Neural progenitor cell (in vitro differentiated cells): ENCODE results near the gene MACROD1. TPM values are rescaled to one million over a fixed set of nuclear protein-coding genes. Genes with fewer than 3 reads are reported as not detected.

Experiments
- DNase-seq: peaks from one replicate; pipeline ENCODE4 v3.0.0-alpha.2; 2016; ENCODE audit warnings: low spot score
- H2AFZ ChIP-seq: fragments of 200-600 bp; sonication (generic); replicated peaks from 2 replicates; pipeline ENCODE4 v1.6.1; 2016; ENCODE audit warnings: antibody characterized with exemption
- H3F3A ChIP-seq: fragments of 200-600 bp; sonication (generic); 2 replicates; pipeline ENCODE4 v1.6.1; 2016; ENCODE audit warnings: antibody characterized with exemption, low read depth
- H3K27ac ChIP-seq: fragments of 200-600 bp; sonication (generic); 2 replicates; pipeline ENCODE4 v1.5.1; 2016; ENCODE audit warnings: mild to moderate bottlenecking
- H3K27me3 ChIP-seq: fragments of 200-600 bp; sonication (generic); 2 replicates; pipeline ENCODE4 v1.6.1; 2016; ENCODE audit warnings: mild to moderate bottlenecking, moderate library complexity
- H3K36me3 ChIP-seq: fragments of 200-600 bp; sonication (generic); 2 replicates; pipeline ENCODE4 v1.5.1; 2016
- H3K4me1 ChIP-seq: fragments of 200-600 bp; sonication (generic); 2 replicates; pipeline ENCODE4 v1.6.1; 2016; ENCODE audit warnings: mixed run types
- H3K4me2 ChIP-seq: fragments of 200-600 bp; sonication (generic); 2 replicates; pipeline ENCODE4 v1.6.1; 2016
- H3K4me3 ChIP-seq: fragments of 200-600 bp; sonication (generic); 2 replicates; pipeline ENCODE4 v1.5.1; 2016
- H3K79me2 ChIP-seq: fragments of 200-600 bp; sonication (generic); 2 replicates; pipeline ENCODE4 v1.6.1; 2016; ENCODE audit warnings: low read depth
- H3K9ac ChIP-seq: fragments of 200-600 bp; sonication (generic); 2 replicates; pipeline ENCODE4 v1.6.1; 2016
- H3K9me3 ChIP-seq: fragments of 200-600 bp; sonication (generic); 2 replicates; pipeline ENCODE4 v1.5.1; 2016; ENCODE audit warnings: low read depth
- H4K20me1 ChIP-seq: fragments of 200-600 bp; sonication (generic); 2 replicates; pipeline ENCODE4 v1.6.1; 2016; ENCODE audit warnings: low read depth
- H3K27ac Mint-ChIP-seq: 3 replicates; pipeline ENCODE4 v1.8.0; 2021; ENCODE audit warnings: mixed read lengths
- H3K27me3 Mint-ChIP-seq: 2 replicates; pipeline ENCODE4 v1.8.0; 2022; ENCODE audit warnings: low read depth, mild to moderate bottlenecking, inconsistent platforms, moderate library complexity, mixed read lengths; ENCODE audit not compliant: insufficient read depth
- H3K36me3 Mint-ChIP-seq: 3 replicates; pipeline ENCODE4 v1.8.0; 2021; ENCODE audit warnings: mixed read lengths
- H3K4me1 Mint-ChIP-seq: 3 replicates; pipeline ENCODE4 v1.8.0; 2021; ENCODE audit warnings: mixed read lengths
- H3K4me3 Mint-ChIP-seq: 3 replicates; pipeline ENCODE4 v1.8.0; 2021; ENCODE audit warnings: mild to moderate bottlenecking, moderate library complexity, mixed read lengths
- H3K9me3 Mint-ChIP-seq: 3 replicates; pipeline ENCODE4 v1.8.0; 2020; ENCODE audit warnings: mixed read lengths
- CTCF ChIP-seq: fragments of 200-600 bp; sonication (generic); IDR thresholded peaks from 2 replicates; pipeline ENCODE4 v1.5.1; 2017; ENCODE audit warnings: antibody characterized with exemption, mild to moderate bottlenecking
- EZH2 ChIP-seq: fragments of 200-600 bp; sonication (generic); IDR thresholded peaks from 2 replicates; pipeline ENCODE4 v1.6.1; 2017; ENCODE audit warnings: antibody characterized with exemption, mild to moderate bottlenecking, moderate library complexity
- EZH2phosphoT487 ChIP-seq: fragments of 200-600 bp; sonication (generic); IDR thresholded peaks from 2 replicates; pipeline ENCODE4 v1.6.1; 2017; ENCODE audit warnings: antibody characterized with exemption
- total RNA-seq: library from RNA; depleted of rRNA; stranded (reverse); fragments of >200 nt; gene quantifications from 2 replicates; pipeline ENCODE4 v1.2.3, GENCODE V29; 2015; ENCODE audit warnings: low replicate concordance

MACROD1 gene
- total RNA-seq, 1 donor from 2014 or later: 11.9 TPM

- Histone ChIP-seq H4K20me1 (peaks cover 34% of the 10 kb centered on the region), H3F3A (peaks cover 28% of the 10 kb centered on the region), H3K4me2 (no peak overlapping the region), H3K36me3 (no peaks in the 10 kb centered on the region), H3K27ac (no peak overlapping the region), H3K4me1 (peaks cover 8% of the 10 kb centered on the region), H3K27me3 (no peaks in the 10 kb centered on the region), H3K9me3 (no peaks in the 10 kb centered on the region), H3K9ac (no peak overlapping the region), H2AFZ (no peak overlapping the region), H3K4me3 (no peak overlapping the region), H3K79me2 (no peaks in the 10 kb centered on the region)
- Mint-ChIP-seq H3K27ac (no peak overlapping the region), H3K4me1 (peaks cover 16% of the 10 kb centered on the region), H3K9me3 (no peaks in the 10 kb centered on the region), H3K36me3 (peaks cover 17% of the 10 kb centered on the region), H3K27me3 (peaks cover 8% of the 10 kb centered on the region), H3K4me3 (no peak overlapping the region)
- TF ChIP-seq EZH2 (no peak), CTCF (no peak), EZH2phosphoT487 (no peak)
- DNase-seq: peak; percentile 2
These were observed 41.6 kb upstream of the MACROD1 start for GRCh38 chr11:64207256-64208085.

DNA sequence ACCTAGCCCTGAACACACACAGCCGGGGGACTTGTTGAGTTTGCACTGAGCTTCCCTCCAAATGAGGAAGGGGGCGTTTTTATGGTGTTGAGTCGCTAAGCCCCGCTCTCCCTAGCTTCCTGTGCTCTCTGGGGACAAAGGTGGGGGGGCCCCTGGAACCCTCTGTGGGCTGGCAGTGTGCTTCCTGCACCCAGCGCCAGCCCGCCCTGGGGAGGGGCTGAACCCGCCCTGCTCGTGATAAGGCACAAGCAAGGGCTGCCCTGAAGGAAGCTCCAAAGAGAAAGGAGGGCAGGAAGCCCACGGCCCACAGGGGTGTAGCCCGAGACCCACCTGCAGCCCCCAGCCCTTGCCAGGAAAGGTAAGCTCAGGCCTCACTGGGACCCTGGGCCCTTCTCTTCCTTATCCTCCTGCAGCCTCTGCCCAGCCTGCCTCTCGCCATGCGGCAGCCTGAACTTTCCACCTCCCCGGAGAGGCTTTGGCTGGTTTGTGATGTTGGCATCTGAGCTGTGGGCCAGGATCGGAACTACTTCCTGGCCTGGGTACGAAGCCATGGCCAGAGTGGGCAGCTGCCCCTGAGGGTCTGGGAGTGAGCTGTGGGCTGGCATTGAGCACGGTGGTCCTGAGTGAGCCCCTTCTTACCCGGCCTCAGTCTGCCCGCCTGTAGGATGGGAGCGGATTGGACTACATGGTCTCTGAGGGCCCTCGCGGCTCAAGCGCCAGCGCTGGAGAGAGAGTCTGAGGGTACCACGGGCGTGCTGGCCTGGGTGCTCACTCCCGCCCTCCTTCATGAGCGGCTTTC is 40.7 kb upstream of the MACROD1 start, which contains the start of gene FERMT3:
TSS of gene FERMT3 (plus strand) at position 265 of the 799 bp plus-strand sequence. CDS start 644 bp downstream, outside the sequence.
- Mint-ChIP-seq H3K27me3 (peaks cover 8% of the 10 kb centered on the region), H3K4me3 (no peak within 1 kb of the TSS), H3K4me1 (peaks cover 13% of the 10 kb centered on the region), H3K27ac (no peak within 1 kb of the TSS), H3K36me3 (peaks cover 21% of the 10 kb centered on the region), H3K9me3 (no peaks in the 10 kb centered on the region)
- H2AFZ ChIP-seq: no peak within 1 kb of the TSS
- TF ChIP-seq EZH2 (no peak), CTCF (no peak), EZH2phosphoT487 (no peak)
- H3K9ac ChIP-seq: no peak within 1 kb of the TSS
- peaks cover 33% of the 10 kb centered on the region for H3F3A ChIP-seq
- H3K27ac ChIP-seq: peak within 1 kb of the TSS; percentile 3
- no peaks in the 10 kb centered on the region for H3K36me3 ChIP-seq
- H3K27me3 ChIP-seq: no peaks in the 10 kb centered on the region
- no peak within 1 kb of the TSS for H3K4me2 ChIP-seq
- H3K4me3 ChIP-seq: no peak within 1 kb of the TSS
- no peaks in the 10 kb centered on the region for H3K9me3 ChIP-seq
- H3K4me1 ChIP-seq: peaks cover 8% of the 10 kb centered on the region
- no peaks in the 10 kb centered on the region for H3K79me2 ChIP-seq
- no peak for DNase-seq
- peaks cover 42% of the 10 kb centered on the region for H4K20me1 ChIP-seq

GRCh38 chr11:64204464-64204989 is 38.6 kb upstream of the MACROD1 start:
- Histone ChIP-seq H2AFZ (no peak overlapping the region), H3K27me3 (no peaks in the 10 kb centered on the region), H3F3A (peaks cover 40% of the 10 kb centered on the region), H3K79me2 (no peaks in the 10 kb centered on the region), H3K4me3 (no peak overlapping the region), H3K4me1 (peaks cover 8% of the 10 kb centered on the region), H3K9me3 (no peaks in the 10 kb centered on the region), H3K4me2 (no peak overlapping the region), H4K20me1 (peaks cover 52% of the 10 kb centered on the region), H3K9ac (no peak overlapping the region), H3K36me3 (no peaks in the 10 kb centered on the region), H3K27ac (no peak overlapping the region)
- TF ChIP-seq CTCF (peak; percentile 75), EZH2phosphoT487 (no peak)
- peaks cover 13% of the 10 kb centered on the region for H3K4me1 Mint-ChIP-seq
- no peaks in the 10 kb centered on the region for H3K9me3 Mint-ChIP-seq
- DNase-seq: peak; percentile 85
- H3K36me3 Mint-ChIP-seq: peaks cover 34% of the 10 kb centered on the region
- H3K27me3 Mint-ChIP-seq: peaks cover 6% of the 10 kb centered on the region
- H3K27ac Mint-ChIP-seq: no peak overlapping the region
- H3K4me3 Mint-ChIP-seq: peak overlapping the region; percentile 44
